NCI-H128 (cell line): ENCODE results near the gene IPO11.
"Not testable (repeated sequence)": the region's sequence is repeated elsewhere in the genome, so short reads cannot be mapped to it uniquely, and the experiment has no call there.

Experiments
- DNase-seq: peaks from one replicate; lab custom pipeline; 2025; ENCODE audit not compliant: unreplicated experiment; lab: John Stamatoyannopoulos, UW

The IPO11 gene

DNA sequence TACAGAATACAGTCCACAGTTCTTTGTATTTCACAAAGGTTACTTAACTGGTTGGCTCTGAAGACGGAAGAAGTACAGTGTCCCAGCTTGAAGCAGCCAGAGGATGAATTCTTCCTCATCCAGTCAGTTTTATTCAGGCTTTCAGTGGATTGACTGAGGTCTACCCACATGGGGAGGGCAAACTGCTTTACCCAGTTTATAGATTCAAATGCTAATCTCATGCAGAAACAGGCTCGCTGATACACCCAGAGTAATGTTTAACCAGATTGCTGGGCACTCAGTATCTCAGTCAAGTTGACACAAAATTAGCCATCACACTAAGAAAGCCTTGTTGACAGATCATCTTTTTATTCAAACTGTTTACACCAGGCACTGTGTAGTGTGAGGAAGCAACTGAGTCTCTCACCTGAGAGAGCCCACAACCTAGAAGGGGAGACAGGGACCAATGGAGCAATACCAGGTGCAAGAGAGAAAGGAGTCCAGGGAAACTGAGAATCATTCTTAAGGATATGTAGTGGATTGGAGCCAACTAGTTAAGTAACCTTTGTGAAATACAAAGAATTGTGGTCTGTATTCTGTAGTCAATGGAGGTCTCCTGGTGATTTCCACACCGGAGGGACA, 181.9 kb downstream of the IPO11 start:
- no peak for DNase-seq

DNA sequence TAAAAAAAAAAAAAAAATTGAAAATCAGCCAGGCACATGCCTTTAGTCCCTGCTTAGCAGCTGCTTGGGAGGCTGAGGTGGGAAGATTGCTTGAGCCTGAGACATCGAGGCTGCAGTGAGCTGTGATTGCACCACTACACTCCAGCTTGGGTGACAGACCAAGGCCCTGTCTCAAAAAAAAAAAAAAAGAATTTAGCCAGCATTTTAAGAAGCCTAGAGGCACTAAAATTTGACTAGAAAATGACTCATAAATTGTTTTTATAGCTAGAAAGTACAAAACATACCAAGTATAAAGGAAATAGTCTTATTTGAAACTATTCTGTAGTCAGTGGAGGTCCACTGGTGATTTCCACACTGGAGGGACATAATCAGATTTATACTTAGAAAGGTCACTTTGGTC, 183.5 kb downstream of the IPO11 start:
- DNase-seq: no peak

DNA sequence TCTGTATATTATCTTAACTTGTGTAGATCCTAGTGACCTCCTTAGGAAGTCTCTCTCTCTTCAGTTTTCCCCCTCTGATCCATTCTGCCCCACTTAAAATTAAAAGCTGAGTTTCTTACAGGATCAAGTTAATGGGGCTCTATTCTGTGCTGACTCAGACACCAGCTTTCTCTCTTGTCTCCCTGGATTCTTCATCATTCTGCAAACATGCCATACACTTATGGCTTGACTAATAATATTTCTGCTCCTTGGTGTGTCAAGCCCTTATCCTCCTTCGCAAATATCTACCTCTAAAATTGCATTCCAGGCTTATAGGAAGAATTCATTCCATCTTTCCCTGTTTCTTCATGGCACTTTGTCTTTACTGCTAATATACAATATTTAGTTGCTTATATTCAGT, 184.1 kb downstream of the IPO11 start:
- no peak for DNase-seq

DNA sequence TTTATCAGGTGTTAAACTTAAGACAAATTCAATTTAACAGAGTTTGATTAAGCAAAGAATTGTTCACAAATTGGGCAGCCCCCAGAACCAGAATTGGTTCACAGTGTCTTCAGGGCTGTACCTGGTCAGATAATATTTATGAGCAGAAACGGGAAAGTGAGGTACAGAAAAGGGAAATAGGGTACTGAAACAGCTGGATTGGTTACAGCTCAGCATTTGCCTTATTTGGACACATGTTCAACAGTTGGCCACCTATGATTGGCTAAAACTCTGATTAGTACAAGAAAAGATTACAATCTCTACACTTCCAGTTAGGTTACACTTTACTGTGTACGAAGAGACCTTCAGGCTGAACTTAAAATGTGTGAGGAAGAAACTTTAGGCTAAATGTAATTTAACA, 184.8 kb downstream of the IPO11 start:
- DNase-seq: no peak

DNA sequence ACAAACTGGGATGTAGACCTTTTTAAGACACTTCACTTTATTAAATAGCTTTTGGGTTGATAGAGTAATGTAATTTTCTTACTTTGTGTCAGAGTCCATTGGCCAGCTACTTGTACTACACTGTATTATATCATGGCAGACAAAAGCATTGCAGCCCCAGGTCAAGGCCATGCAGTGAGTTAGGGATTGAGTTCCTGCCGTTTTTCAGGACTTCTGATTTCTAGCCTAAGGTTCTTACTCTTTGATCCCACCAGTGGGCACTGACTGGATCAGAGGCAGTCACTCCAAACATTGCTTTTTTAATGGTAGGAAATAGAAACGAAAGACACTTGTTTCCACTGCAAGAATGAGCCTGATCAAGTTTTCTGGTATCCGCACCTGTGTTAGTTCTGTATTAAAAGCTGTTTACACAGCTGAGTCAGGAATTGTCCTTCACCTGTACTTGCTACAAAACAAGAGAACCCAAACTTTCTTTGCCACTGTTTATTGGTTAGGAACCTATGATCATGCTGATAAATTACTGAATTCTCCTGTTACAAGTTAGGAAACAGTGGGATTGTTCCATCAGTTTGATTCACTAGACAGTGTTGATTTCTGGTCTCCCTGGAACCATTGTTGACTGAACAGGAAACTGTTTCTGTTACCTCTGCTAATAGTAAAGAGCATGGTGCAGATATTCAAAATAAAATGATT, 188.1 kb downstream of the IPO11 start:
- DNase-seq: no peak

DNA sequence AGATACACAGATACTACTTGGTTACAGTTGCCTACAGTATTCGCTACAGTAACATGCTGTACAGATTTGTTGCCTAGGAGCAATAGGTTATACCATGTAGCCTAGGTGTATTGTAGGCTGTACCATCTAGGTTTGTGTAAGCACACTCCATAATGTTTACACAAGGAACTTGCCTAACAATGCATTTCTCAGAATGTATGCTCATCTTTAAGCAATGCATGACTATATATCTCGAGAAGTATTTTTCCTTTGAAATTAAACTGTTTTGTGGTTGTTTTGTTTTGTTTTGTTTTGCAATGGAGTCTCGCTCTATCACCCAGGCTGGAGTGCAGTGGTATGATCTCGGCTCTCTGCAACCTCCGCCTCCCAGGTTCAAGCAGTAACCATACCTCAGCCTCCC, 191.4 kb downstream of the IPO11 start:
- DNase-seq: no peak

DNA sequence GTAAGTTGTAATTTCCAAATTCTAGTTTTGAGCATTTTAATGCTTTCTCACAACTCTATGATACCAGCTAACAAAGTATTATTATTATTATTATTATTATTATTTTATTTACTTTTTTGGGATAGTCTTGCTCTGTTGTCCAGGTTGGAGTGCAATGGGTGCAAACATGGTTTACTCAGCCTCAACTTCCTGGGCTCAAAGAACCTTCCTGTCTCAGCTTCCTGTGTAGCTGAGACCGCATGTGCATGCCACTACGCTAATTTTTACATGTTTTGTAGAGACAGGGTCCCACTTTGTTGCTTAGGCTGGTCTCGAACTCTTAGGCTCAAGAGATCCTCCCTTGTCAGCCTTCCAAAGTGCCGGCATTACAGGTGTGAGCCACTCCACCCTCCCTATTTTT, 193.1 kb downstream of the IPO11 start:
- DNase-seq: no peak

DNA sequence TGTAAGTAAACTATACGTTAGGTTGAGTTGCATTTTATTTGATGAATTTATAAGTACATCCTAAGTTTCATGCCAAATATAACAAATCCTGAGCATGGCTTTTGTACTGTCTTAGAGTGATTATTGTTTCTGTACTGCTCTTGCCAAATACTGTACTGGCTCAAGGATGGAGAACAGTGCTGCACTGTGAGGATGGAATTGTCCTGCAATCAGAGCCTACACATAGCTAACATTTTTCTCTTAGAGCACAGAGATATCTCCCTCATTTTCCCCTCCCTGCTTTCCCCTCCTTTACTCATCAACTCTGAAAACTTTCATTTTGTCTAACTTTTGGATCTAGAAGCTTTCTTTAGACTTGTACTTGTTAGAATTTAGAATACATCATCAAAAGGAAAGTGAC, 194.3 kb downstream of the IPO11 start:
- DNase-seq: no peak

DNA sequence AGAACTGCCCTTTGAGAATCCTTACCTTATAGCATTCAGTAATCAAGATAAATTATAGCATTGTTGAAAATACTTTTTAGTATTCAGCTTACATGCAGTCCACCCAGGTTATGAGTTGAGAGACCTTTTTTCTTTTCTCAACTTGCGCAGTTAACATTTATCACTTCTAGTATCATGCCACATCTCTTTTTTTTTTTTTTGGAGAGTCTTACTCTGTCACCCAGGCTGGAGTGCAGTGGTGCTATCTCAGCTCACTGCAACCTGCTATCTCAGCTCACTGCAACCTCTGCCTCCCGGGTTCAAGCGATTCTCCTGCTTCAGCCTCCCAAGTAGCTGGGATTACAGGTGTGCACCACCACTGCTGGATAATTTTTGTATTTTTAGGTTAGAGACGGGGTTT, 195.1 kb downstream of the IPO11 start:
- DNase-seq: no peak

DNA sequence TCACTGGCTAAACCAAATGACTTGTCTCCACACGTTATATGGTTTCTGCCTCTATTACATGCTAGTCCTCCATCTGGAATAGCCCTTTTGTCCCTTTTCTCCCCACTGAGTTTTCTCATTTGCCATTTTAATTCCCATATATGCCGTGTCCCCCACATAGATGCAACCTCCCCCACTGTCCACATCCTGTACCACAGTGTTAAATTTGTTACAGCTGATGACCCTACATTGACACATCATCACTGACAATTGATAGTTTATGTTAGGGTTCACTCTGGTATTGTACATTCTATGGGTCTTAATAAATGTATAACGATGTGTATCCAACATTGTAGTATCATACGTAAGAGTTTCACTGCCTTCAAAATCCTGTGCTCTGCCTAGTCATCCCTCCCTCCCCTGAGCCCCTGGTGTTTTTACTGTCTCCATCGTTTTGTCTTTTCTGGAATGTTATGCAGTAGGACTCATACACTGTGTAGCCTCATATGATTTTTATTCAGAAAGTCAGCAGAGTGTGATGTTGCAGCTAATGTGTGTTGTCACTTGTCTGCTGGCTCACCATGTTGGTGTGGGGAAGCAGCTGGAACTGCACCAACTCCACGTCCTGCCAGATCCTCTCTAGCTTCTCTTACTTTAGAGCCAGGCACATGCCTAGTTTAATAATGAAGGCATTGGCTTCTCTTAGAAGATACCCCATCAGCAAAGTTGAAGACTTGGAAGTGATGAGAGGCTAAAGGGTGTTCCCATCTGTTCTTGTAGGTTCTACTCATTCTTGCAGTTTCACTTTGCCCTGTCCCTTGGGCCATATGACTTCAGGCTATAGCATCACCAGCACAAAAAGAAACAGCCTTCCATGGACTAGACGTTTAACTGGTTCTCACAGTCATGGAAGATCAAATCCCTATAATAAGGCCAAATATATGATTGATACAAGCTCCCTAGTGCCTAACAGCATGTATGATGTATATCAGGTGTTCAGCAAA, 196.3 kb downstream of the IPO11 start:
- no peak for DNase-seq

DNA sequence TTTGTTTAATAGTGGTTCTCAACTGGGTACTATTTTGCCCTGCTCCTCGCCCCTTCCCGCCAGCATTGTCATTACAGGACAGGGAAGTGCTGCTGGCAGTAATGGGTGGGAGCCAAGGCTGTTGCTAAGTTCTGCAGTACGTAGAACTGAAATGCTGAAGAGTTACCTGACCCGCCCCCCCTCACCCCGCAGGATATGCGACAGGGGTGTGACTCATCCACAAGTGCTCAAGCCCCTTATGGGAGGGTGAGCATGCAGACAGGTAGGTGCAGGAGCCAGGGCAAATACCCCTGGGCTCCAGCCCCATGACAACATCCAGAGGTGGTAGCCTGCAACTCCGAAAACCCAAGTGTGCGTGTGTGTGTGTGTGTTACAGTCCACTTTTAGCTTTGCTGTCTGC, 201.8 kb downstream of the IPO11 start:
- DNase-seq: no peak

DNA sequence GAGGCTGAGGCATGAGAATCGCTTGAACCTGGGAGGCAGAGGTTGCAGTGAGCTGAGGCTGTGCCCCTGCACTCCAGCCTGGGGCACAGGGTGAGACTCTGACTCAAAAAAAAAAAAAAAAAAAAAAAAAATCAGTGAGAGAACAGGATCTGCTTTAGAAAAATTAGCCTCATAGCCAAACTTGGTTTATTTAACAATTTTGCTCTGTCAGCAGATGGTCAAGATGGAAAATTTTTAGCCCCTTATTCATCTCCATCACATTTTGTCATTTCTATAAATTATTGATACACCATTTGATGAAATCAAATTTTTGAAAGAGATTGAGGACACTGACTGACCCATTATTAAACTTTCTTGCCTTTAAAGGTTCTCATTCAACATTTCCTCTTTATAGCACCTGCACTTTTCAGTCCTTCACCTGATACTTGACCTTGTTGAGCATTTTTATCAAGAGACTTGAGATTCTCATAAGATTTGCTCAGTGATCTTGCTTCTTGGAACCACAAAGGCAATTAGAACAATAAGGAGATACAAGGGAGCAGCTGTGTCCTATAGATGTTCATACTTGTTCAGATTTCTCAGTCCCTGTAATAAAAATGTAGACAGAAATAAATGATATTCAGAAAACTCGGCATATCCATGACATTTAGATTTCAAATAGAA, 204.2 kb downstream of the IPO11 start:
- DNase-seq: no peak

DNA sequence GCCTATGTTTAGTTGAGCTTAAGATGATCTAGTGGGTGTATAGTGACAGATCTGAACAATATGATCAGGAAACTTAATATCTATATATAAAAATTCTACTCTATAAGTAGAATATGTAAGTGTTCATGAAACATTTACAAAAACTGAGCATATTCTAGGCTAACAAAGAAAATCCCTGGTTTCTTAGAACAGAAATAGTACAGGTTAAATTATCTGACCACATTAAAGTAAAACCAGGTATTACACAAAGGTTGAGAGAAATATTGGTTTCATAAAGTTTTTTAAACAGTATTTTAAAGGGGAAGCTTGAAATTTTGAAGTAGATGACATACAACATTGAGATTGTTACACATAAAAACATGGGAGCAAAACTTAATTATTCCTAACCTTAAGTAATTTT, 205.4 kb downstream of the IPO11 start:
- no peak for DNase-seq

DNA sequence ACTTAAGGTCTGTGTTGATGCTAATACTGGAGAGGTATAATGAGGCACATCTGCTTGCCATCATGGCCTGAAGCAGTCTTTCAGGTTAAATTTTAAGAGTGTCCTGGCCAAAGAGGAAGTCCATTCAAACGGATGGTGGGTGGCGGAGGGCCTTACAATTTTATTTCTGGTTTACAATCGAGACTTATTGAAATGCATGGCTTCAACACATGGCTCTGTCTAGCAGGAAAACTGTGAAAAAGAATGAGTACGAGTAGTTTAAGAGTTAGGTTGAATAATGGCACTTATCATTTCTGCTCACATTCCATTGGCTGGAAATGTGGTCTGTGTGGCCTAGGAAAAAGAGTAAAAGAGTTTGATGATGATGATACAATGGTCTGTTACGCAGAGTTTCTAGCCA, 208.2 kb downstream of the IPO11 start:
- DNase-seq: no peak

DNA sequence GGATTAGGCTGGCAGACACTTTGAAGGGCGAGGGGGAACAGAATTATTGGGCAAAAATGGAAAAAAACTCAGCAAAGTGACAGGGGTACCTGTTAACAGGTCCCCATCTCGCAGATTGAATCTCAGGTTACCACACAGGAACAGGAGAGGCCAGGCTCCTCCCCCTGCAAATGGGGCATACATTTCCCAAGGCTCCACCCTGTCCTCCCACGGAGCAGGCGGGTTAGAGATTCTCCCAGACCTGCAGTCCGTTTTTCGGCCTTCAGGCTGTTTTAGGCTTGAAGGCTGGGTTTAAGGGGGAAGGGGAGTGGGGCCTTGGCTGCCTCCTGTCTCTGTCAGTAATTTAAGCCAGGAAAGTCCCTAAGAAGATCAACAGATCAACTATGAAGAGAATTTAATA, 208.7 kb downstream of the IPO11 start:
- no peak for DNase-seq

DNA sequence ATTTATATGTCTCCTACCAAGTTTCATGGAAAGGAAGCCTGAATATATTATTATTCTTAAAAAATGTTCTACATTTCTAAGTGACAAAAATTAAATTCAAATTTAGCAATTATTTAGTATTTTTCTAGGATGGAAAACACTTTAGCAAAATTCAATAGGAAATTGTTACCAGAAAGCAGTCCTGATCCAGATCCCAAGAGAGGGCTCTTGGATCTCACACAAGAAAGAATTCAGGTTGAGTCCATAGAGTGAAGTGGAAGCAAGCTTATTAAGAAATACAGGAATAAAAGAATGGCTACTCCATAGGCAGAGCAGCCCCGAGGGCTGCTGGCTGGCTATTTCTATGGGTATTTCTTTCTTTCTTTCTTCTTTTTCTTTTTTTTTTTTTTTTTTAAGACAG, 210.7 kb downstream of the IPO11 start:
- DNase-seq: no peak

DNA sequence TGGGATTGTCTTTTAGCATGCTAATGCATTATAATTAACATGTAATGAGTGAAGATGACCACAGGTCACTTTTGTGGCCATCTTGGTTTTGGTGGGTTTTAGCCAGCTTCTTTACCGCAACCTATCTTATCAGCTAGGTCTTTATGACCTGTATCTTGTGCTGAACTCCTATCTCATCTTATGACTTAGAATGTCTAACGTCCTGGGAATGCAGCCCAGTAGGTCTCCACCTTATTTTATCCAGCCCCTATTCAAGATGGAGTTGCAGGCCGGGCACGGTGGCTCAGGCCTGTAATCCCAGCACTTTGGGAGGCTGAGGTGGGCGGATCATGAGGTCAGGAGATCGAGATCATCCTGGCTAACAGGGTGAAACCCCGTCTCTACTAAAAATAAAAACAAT, 211.9 kb downstream of the IPO11 start:
- DNase-seq: not testable (repeated sequence)

DNA sequence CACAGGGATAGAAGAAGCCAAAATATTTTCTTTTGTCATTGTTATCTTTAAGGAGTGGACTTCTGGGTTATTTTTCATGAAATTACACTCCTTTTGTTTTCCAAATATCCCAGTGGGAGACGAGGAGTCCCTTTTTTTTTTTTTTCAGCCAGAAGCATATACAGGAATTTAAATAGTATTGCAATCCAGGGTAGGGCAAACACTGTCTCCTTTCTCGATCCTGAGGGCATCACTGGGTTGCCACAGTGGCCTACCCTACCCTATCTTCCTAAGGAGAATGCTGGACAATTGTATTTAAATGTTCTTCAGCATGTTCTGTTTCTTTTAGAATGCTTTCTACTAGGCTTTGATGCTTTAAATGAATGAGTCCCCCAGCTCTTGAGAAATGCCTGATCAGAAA, 214.0 kb downstream of the IPO11 start:
- no peak for DNase-seq

DNA sequence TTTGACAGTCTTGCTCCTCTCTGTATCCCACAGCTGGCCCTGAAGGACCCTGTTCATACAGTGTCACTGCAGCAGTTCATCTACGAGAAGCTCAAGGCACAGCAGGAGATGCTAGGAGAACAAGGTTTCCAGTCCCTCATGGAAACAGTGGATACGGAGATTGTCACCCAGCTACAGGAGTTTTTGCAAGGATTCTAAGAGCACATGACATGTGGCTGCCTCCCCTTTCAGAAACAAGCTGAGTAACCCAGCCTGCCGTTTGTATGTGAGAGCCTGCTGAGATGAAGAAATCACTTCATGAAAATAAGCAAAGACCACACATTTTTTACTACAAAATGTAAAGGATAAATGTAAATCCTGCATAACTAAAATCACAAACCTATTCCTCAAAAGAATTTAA, 214.6 kb downstream of the IPO11 start:
- no peak for DNase-seq

DNA sequence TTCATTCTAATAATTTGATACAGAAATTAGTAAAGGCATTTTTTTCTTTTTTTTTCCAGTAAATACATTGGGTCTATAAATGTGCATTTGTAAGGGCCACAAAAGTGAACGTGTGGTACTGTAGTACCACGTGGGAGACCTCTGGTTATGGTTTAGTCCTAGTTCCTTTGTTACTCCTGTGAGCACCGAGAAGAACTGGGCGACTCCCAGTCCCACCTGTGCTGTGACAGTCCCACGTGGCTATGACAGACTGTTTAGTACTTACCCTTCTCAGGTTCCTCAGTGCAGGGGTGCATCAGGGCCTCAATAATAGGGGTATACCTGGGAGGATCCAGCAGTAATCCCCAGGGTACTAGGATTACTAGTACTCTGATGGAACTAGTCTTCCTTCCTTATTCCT, 215.3 kb downstream of the IPO11 start:
- no peak for DNase-seq

DNA sequence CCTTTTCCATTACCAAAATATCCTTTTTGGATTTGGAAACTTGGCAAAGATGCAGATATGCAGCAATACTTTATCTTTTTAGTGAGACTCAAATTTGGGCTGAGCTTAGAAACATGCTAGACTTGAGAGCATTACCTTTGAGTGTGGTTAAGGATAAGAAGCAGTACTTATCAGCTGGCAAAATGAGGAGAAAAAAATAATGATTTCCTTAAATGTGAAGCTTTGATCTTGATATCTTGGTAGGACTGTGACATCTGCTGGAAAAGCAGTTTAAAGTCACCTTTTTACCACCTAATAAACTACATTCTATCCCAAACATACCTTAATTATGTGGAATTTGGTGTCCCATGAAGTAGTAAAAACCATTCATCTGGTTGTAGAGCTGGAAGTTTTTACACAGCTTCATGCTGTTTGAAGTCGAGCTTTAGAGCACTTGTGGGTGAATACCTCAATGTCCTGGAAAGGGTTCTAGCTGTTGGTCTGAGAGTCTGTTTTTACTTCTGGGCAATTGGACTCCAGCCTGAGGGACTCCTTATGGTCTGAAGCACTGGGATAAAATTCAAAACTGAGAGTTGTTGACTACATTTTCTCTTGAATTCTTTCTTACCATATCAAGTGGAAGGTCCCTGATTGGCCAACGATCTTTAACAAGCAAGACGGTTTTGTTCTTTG, 219.5 kb downstream of the IPO11 start:
- DNase-seq: no peak
